Measurements from ENCODE around the gene DIP2C. TPM values are rescaled to one million over a fixed set of nuclear protein-coding genes. Genes with fewer than 3 reads are reported as not detected.
"Not testable (repeated sequence)": the region's sequence is repeated elsewhere in the genome, so short reads cannot be mapped to it uniquely, and the experiment has no call there.

Gene DIP2C
- total RNA-seq, 2 experiments from 2014 or later: 0.70 to 0.76 TPM

DNA sequence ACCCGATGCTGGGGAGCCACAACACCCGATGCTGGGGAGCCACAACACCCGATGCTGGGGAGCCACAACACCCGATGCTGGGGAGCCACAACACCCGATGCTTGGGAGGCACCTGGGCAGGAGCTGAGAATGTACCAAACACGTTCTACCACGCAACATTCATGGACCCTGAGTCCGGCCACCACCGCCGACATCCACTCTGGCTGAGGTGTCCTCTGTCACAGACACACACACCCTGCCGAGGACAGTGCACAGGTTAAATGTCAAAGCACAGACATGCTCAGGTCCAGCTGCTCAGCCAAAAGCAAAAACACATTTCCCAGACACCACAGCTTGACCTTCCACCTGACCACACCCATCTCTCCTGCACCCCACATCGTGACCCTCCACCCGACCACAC lies 148.4 kb downstream of the DIP2C start:
- CTCF ChIA-PET: no interaction called here
- no peak for DNase-seq
- H3K36me3 Mint-ChIP-seq (ENCODE audit: low read depth): no peaks in the 10 kb centered on the region
- H3K4me3 Mint-ChIP-seq: no peak overlapping the region
- peaks cover 38% of the 10 kb centered on the region for H3K27me3 Mint-ChIP-seq
- H3K9me3 Mint-ChIP-seq: no peaks in the 10 kb centered on the region
- POLR2A ChIA-PET: no interaction called here
- peaks cover 5% of the 10 kb centered on the region for H3K4me1 Mint-ChIP-seq
- no peak overlapping the region for H3K27ac Mint-ChIP-seq

DNA sequence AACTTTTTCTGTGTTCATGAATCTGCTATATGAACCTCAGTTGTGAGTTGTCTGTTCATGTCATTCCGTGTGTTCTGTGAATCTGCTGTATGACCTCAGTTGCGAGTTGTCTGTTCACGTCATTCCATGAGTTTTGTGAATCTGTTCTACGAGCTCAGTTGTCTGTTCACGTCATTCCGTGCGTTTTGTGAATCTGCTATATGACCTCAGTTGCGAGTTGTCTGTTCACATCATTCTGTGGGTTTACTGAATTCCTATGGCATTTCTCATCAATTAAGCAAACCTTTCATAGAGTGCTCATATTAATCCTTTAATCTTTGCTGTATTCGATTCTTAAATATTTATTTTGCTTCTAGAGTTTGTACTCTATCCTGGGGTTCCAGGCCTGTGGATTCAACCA lies 150.6 kb downstream of the DIP2C start:
- H3K27me3 Mint-ChIP-seq: peaks cover 35% of the 10 kb centered on the region
- H3K4me1 Mint-ChIP-seq: peaks cover 4% of the 10 kb centered on the region
- no peak overlapping the region for H3K27ac Mint-ChIP-seq
- H3K9me3 Mint-ChIP-seq: no peaks in the 10 kb centered on the region
- POLR2A ChIA-PET: no interaction called here
- CTCF ChIA-PET: no interaction called here
- H3K4me3 Mint-ChIP-seq: no peak overlapping the region
- H3K36me3 Mint-ChIP-seq (ENCODE audit: low read depth): no peaks in the 10 kb centered on the region
- DNase-seq: no peak

DNA sequence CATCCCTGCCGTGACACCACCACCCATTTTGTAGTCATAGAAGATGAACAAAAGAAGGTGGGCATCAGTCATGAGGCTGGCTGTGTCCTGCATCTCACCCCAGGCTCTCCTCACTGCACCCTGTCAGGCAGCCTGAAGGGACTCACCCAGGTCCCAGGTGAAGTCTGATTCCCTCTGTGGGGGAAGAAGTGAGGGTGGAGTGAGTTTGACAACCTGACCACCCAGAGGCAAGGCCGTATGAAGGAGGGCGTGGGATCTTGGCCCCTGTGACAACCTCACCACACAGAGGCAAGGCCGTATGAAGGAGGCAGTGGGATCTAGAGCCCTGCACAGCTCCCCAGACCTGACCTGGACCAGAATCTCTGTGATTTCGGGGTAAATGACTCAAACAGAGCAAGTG lies 152.5 kb downstream of the DIP2C start:
- ChIA-PET POLR2A (no interaction called here), CTCF (no interaction called here)
- no peaks in the 10 kb centered on the region for H3K9me3 Mint-ChIP-seq
- H3K4me1 Mint-ChIP-seq: peaks cover 4% of the 10 kb centered on the region
- DNase-seq: no peak
- no peaks in the 10 kb centered on the region for H3K36me3 Mint-ChIP-seq (ENCODE audit: low read depth)
- no peak overlapping the region for H3K27ac Mint-ChIP-seq
- no peak overlapping the region for H3K4me3 Mint-ChIP-seq
- peaks cover 25% of the 10 kb centered on the region for H3K27me3 Mint-ChIP-seq

DNA sequence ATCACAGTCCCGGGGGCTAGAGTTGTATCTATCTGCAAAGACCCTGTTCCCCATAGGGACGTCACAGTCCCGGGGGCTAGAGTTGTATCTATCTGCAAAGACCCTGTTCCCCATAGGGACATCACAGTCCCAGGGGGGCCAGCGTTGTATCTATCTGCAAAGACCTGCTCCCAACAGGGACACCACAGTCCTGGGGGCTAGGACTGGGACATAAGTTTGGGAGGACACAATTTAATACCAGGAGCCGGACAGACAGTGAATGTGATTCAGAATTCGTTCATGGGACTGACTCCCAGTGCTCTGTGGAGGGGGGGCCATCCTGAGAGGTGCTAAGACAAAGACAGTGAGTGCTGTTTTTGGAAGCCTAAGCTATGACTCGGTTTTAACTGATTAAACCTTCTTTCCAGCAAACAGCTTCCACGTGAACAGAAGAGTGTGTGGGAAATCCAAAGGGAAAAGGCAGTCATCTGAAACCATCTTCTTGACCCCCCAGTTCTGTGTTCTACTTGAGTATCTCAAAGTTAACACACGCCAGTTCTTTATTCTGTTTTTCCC lies 153.0 kb downstream of the DIP2C start:
- POLR2A ChIA-PET: no interaction called here
- Mint-ChIP-seq H3K27me3 (peaks cover 20% of the 10 kb centered on the region), H3K9me3 (no peaks in the 10 kb centered on the region), H3K4me3 (no peak overlapping the region), H3K4me1 (peaks cover under 1% of the 10 kb centered on the region), H3K36me3 (ENCODE audit: low read depth) (no peaks in the 10 kb centered on the region), H3K27ac (no peak overlapping the region)
- CTCF ChIA-PET: no interaction called here
- DNase-seq: no peak

DNA sequence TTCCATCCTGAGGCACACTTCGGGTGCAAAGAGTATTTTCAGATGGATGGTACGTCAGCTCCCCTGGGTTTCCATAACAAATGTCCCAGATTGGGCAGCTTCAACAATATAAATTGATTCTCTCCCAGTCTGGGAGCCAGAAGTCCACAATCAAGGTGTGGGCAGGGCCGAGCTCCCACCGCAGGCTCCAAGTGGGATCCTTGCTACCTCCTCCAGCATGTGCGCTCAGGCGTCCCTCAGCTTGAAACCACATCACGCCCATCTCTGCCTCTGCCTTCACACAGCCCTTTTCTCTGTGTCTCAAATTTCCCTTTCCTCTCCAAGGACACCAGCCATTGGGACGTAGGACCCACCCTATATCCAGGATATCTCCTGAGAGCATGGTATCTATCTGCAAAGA lies 153.5 kb downstream of the DIP2C start:
- H3K27me3 Mint-ChIP-seq: peaks cover 16% of the 10 kb centered on the region
- CTCF ChIA-PET: no interaction called here
- DNase-seq: no peak
- POLR2A ChIA-PET: no interaction called here
- H3K36me3 Mint-ChIP-seq (ENCODE audit: low read depth): no peaks in the 10 kb centered on the region
- H3K4me1 Mint-ChIP-seq: no peaks in the 10 kb centered on the region
- H3K9me3 Mint-ChIP-seq: no peaks in the 10 kb centered on the region
- no peak overlapping the region for H3K27ac Mint-ChIP-seq
- H3K4me3 Mint-ChIP-seq: no peak overlapping the region

DNA sequence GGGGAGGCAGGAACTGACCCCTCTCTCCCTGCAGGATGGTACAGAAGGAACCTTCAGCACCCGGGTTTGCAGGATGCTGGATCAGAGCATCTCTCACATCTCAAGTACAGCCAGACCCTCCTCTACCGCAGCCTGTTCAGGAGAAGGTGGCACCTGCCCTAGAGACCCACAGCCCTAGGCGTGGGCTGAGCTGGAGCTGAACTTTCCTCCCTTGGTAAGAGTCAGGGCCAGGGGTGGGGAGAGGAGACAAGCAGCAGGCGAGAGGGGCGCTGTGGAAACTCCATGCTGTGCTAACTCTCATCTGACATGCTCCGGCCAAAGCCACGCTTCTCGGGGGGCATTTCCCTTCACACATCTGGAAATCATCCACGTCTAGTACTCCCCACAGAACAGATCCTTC lies 154.4 kb downstream of the DIP2C start:
- POLR2A ChIA-PET: no interaction called here
- no peaks in the 10 kb centered on the region for H3K9me3 Mint-ChIP-seq
- no peak overlapping the region for H3K27ac Mint-ChIP-seq
- no peak overlapping the region for H3K4me3 Mint-ChIP-seq
- no peaks in the 10 kb centered on the region for H3K4me1 Mint-ChIP-seq
- peaks cover 9% of the 10 kb centered on the region for H3K27me3 Mint-ChIP-seq
- H3K36me3 Mint-ChIP-seq (ENCODE audit: low read depth): no peaks in the 10 kb centered on the region
- CTCF ChIA-PET: no interaction called here
- DNase-seq: no peak

DNA sequence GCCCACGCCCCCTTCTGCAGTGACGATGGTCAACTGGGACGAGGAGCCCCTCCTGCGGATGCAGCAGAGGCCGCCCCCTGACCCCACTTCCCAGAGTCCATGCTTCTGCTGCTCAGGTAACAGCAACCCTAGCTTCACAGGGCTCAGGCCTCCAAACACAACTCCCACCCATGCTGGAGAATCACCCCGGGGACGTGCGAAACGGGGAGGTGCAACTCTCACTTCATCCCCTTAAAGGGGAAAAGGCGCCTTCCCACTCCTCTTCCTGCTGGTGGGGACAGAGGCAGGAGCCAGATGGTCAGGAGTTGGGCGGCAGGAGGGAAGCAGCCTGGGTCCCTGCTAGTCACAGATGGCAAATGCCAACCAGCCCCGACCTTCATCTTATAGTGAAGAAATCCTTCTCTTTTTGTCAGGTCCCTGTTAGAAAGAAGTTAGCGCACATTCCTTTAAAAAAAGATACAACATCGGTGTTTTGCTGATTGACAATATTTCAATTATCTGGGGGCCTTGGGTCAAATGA lies 155.4 kb downstream of the DIP2C start:
- no peak for DNase-seq
- Mint-ChIP-seq H3K27ac (no peak overlapping the region), H3K27me3 (peaks cover 4% of the 10 kb centered on the region), H3K36me3 (ENCODE audit: low read depth) (no peaks in the 10 kb centered on the region), H3K4me3 (no peak overlapping the region), H3K9me3 (no peaks in the 10 kb centered on the region), H3K4me1 (no peaks in the 10 kb centered on the region)
- CTCF ChIA-PET: no interaction called here
- POLR2A ChIA-PET: no interaction called here

DNA sequence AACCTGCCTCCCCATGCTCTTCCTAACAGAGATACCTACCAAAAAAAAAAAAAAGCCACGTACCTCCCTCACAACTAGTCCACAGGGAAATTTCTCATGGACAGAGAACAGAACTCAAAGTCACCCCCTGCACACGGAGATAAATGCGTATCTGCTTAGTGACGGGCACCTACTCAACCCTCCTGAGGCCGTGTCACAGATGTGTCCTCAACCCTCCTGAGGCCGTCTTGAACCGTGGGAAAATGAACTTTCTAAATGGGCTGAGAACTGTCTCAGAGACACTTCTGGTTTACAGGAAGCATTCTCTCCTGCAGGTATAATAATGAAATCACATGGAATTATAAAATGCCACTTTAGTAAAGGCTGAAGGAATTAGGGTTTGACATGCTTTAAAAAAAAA lies 155.9 kb downstream of the DIP2C start:
- ChIA-PET POLR2A (no interaction called here), CTCF (no interaction called here)
- no peak overlapping the region for H3K27ac Mint-ChIP-seq
- H3K27me3 Mint-ChIP-seq: peaks cover 2% of the 10 kb centered on the region
- H3K4me1 Mint-ChIP-seq: no peaks in the 10 kb centered on the region
- no peak overlapping the region for H3K4me3 Mint-ChIP-seq
- no peaks in the 10 kb centered on the region for H3K36me3 Mint-ChIP-seq (ENCODE audit: low read depth)
- DNase-seq: no peak
- no peaks in the 10 kb centered on the region for H3K9me3 Mint-ChIP-seq

DNA sequence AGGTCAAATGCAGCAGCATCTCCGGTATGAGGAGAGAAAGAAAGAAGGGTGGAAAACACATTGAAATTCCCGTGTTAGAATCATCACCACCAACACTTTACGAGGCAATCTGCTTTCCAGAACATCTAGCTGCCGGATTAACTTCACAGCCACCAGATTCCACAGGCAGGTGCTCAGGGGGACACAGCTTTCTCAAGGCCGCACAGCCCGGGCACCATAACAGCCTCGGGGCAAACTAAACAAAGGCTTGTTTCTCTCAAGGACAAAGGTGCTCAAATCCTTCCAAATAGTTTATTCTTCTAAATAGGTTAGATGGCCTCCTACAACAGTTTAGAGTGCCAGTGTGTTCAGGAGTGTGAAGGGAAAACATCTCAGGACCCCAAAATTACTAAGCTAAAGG lies 156.3 kb downstream of the DIP2C start:
- H3K9me3 Mint-ChIP-seq: no peaks in the 10 kb centered on the region
- H3K27me3 Mint-ChIP-seq: peaks cover 2% of the 10 kb centered on the region
- DNase-seq: no peak
- no peaks in the 10 kb centered on the region for H3K36me3 Mint-ChIP-seq (ENCODE audit: low read depth)
- H3K27ac Mint-ChIP-seq: no peak overlapping the region
- CTCF ChIA-PET: no interaction called here
- H3K4me3 Mint-ChIP-seq: no peak overlapping the region
- H3K4me1 Mint-ChIP-seq: no peaks in the 10 kb centered on the region
- POLR2A ChIA-PET: no interaction called here

DNA sequence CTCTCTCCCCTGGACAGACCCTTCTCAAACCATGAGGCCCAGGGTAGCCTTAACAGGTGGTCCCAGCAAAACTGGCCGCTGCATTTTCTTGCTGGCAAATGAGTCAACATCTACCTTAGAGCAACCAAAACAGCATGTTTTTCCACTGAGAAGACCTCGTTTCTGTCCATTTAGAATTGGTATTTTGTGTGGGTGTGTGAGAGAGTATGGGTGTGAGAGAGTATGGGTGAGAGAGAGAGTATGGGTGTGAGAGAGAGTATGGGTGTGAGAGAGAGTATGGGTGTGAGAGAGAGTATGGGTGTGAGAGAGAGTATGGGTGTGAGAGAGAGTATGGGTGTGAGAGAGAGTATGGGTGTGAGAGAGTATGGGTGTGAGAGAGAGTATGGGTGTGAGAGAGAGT lies 157.1 kb downstream of the DIP2C start:
- POLR2A ChIA-PET; H3K27me3 Mint-ChIP-seq; DNase-seq; H3K4me3 Mint-ChIP-seq; CTCF ChIA-PET; H3K36me3 Mint-ChIP-seq (ENCODE audit: low read depth); H3K27ac Mint-ChIP-seq; H3K9me3 Mint-ChIP-seq; H3K4me1 Mint-ChIP-seq: not testable (repeated sequence)

DNA sequence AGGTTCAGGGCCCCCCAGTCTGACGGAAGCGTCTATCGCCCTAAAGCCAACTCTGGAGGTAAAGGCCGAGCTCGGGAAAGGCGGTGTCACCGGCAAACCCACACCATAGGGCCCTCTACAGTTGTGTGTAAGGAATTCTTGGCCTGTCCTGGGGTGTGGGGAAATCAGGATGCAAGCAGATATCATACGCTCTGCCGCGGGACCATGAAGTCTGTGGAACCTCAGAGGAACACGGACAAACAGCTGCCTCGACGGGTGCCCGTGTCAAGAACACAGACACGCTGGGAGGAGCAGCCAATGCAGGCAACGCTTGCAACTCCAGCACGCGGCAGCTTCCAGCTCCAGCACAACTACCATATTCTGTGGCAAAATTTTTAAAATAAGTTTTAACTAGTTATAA lies 157.9 kb downstream of the DIP2C start:
- Mint-ChIP-seq H3K27ac (no peak overlapping the region), H3K4me3 (no peak overlapping the region), H3K27me3 (peaks cover 2% of the 10 kb centered on the region), H3K4me1 (no peaks in the 10 kb centered on the region), H3K9me3 (no peaks in the 10 kb centered on the region), H3K36me3 (ENCODE audit: low read depth) (no peaks in the 10 kb centered on the region)
- ChIA-PET CTCF (no interaction called here), POLR2A (no interaction called here)
- DNase-seq: no peak

DNA sequence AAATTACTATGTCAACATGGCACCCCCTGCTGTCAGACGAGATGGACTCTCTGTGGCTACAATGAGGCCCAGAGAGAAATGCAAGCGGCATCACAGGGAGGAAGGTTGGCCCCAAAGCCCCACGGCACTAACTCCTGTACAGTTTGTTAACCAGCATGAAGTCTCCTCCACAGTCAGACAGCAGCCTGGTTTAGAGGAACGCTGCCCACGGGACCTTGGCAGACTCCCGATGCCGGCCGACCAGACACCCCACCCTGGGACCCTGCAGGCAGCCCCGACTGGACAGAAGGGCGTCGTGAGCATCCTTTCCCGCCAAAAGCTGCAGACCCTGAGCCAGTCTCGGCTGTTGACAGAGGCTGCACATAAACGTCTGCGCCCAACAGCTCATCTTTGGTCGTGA lies 158.8 kb downstream of the DIP2C start:
- ChIA-PET CTCF (no interaction called here), POLR2A (interaction anchor here (0.6 kb wide), 1 partner anchor 403 kb away, joined by 3 read pairs; no protein-coding TSS in a partner anchor)
- DNase-seq: no peak
- H3K9me3 Mint-ChIP-seq: no peaks in the 10 kb centered on the region
- no peaks in the 10 kb centered on the region for H3K4me1 Mint-ChIP-seq
- H3K27me3 Mint-ChIP-seq: peaks cover 2% of the 10 kb centered on the region
- no peak overlapping the region for H3K4me3 Mint-ChIP-seq
- H3K27ac Mint-ChIP-seq: no peak overlapping the region
- H3K36me3 Mint-ChIP-seq (ENCODE audit: low read depth): no peaks in the 10 kb centered on the region

DNA sequence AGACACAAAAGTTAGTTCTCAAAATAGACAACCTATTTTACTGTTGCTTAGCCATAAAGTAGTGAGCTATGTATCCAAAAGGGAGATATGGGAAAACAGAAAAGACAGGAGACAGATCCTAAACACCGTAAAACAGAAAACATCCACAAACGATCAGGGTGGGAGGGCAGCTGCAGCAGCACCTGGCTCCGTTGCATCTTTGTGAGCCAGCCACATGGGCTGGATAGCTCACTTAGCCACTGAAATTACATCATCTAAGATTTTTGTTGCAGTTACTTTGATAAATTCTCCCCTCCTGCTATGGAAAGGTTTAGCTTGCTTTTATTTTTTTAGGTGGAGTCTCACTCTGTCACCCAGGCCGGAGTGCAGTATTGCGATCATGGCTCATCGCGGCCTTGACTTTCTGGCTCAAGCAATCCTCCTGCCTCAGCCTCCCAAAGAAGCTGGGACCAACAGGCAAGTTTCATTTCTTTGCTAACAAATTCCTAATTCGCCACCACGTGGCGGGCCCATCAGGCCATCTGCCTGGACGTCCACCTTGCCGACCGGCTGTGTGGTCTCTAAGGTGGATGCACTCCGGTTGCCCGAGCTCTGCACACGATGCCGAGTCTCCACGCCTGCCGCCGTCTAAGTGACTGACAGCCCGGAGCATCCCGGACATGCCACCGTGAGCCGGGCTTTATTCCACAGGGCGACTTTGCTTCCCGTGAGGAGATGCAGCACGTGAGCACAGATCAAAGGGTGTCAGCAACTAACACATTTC lies 159.8 kb downstream of the DIP2C start:
- H3K4me3 Mint-ChIP-seq: no peak overlapping the region
- no peak for DNase-seq

More for the DNA sequence above, 159.8 kb downstream of the DIP2C start:
- Mint-ChIP-seq H3K27ac (no peak overlapping the region), H3K27me3 (peaks cover 2% of the 10 kb centered on the region), H3K9me3 (no peaks in the 10 kb centered on the region), H3K4me1 (no peaks in the 10 kb centered on the region), H3K36me3 (ENCODE audit: low read depth) (no peaks in the 10 kb centered on the region)
- POLR2A ChIA-PET: no interaction called here
- CTCF ChIA-PET: no interaction called here

Data from activated CD4-positive, alpha-beta memory T cell treated with anti-CD3 and anti-CD28 coated beads, Interleukin-2, amount 10 ng/mL, durations not matched to agents 7 days and 5 days (primary cell).